ENCODE measurements around the gene NUFIP2.
"Not testable (repeated sequence)": the region's sequence is repeated elsewhere in the genome, so short reads cannot be mapped to it uniquely, and the experiment has no call there.

Gene NUFIP2

DNA sequence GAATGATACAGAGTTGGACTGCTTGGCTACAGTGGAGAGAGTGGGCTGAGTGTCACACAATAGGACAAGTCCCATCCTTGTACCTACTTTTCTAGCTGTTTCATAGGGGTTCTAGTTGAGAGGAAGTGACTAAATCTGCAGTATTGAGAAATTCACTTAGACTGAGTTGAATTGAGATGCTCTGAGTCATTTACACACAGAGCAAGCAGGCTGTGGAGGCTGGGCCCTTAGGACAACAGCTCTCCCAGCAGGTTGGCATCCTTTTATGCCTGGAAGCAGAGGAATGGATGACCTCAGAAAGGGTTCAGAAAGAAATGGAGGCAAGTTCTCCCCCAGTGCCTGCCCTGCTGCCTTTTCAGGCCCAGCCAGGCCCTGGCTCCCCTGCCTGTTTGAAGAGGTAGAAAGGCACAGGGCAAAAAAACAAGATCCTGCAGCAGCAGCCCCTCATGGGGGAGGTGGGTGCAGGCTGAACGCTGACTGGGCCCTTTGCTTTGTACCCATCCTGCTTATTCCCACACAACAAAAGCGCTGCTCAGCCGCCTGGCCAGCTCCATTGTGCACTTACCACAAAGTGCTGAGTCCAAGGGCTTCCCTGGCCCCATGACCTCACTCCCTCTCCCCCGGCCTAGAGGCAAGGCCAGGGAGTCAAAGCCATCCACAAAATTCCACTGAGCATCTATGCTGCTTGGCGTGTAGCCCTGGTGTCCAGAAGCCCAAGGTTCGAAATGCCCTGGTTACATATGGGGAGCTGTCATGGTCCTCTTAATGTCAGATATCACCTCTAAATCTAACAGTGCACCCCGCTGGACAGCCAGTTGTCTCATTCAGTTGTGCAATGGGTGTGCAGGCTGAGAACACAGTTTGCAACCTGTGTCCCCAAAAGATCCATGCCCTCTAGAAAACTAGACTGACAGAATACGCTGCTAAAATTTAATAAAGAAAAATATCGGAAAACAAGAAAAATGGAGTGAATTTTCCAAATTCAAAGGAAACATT lies 52.7 kb downstream of the NUFIP2 start:
- in situ Hi-C loops (cut with HindIII; ENCODE audit: low sequenced_read_pairs) = no loop called here

DNA sequence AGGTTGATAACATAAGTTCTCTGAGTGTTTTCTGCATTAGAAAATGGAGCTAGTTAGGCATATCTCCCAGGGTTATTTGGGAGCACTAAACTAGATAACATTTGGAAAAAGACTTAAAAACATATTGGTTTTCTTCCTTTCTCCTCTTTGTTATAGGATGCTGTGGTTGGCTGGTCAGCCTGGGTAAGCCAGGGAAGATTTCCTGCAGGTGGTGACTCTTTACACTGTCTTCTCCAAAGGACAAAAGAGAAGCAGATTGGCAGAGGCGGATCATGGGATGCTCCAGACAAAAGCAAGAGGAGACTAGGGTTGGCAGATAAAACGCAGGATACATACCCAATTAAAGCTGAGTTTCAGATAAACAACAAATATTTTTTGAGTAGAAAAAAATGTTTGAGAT lies 53.5 kb downstream of the NUFIP2 start:
- in situ Hi-C loops (cut with HindIII; ENCODE audit: low sequenced_read_pairs) = no loop called here

DNA sequence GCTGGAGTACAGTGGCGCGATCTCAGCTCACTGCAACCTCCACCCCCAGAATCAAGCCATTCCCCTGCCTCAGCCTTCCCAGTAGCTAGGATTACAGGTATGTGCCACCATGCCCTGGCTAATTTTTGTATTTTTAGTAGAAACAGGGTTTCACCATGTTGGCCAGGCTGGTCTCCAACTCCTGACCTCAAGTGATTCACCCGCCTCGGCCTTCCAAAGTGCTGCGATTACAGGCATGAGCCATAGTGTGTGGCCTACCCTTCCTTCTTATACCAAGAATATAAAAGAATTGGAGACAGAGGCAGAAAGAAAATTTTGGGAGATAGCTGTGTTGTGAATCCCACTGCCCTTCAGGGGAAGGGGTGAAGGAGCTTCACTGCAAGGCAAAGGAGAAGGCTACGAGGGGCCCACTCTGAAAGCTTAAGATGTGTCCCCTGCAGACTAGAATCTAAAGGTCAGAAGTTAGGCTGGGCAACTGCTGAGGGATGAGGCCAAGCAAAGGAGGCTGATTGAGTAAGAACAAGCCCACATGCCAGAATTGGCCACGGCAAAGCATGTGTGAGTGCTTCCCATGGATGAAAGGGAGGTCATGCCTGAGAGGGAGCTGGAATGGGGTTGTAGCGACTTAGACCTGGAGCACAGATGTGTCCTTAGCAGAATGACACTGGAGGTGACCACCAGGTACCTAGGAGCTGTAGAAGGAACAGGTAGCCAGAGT lies 55.7 kb downstream of the NUFIP2 start:
- in situ Hi-C loops (cut with HindIII; ENCODE audit: low sequenced_read_pairs) = no loop called here

DNA sequence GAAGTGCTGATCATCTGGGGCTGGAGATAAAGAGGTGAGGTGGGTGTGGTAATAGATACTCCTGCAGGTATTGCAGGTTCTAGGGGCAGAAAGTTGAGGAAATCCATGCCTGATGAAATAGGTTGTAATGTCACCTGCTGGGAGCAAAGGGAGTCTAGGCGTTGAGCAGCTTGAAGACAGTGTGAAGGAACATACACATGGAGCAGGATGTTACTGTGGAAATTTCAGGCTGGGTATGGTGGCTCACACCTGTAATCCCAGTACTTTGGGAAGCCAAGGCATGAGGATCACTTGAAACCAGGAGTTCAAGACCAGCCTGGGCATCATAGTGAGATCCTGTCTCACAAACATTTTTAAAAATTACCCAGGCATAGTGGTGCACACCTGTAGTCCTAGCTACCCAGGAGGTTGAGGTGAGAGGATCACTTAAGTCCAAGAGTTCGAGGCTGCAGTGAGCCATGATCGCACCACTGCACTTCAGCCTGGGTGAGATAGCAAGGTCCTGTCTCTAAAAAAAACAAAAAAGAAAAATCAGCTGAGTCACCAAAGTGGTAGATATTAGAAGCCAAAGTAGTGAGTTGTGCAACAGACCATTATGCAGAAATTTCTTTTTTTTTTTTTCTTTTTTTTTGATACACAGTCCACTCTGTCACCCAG lies 56.3 kb downstream of the NUFIP2 start:
- in situ Hi-C loops (cut with HindIII; ENCODE audit: low sequenced_read_pairs) = no loop called here

DNA sequence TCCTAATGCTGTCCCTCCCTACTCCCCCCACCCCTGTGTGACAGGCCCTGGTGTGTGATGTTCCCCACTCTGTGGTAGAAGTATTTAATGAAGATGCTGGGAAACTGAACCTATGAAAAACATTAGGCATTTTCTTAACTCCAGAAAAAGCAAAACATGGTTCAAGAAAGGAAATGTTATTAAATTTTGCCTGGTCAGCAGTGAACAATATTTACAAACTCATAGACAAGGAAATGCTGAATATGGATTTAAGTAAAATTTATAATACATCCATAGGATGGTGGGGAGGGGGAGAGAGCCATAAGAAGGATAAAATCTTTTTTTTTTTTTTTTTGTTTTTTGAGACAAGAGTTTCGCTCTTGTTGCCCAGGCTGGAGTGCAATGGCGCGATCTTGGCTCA lies 58.0 kb downstream of the NUFIP2 start:
- in situ Hi-C loops (cut with HindIII; ENCODE audit: low sequenced_read_pairs) = no loop called here

DNA sequence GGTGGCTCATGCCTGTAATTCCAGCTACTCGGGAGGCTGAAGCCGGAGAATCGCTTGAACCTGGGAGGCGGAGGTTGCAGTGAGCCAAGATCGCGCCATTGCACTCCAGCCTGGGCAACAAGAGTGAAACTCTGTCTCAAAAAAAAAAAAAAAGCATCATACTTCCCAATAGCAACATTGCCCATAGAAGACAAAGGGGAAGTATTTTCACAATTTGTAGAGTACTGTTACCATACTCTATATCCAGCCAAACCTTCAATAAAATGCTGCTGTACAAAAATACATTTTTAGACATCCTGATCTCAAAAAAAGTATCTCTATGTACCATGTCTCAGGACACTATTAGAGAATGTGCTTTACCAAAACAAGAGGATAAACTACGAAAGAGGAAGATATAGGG lies 59.0 kb downstream of the NUFIP2 start:
- in situ Hi-C loops (cut with HindIII; ENCODE audit: low sequenced_read_pairs) = not testable (repeated sequence)

DNA sequence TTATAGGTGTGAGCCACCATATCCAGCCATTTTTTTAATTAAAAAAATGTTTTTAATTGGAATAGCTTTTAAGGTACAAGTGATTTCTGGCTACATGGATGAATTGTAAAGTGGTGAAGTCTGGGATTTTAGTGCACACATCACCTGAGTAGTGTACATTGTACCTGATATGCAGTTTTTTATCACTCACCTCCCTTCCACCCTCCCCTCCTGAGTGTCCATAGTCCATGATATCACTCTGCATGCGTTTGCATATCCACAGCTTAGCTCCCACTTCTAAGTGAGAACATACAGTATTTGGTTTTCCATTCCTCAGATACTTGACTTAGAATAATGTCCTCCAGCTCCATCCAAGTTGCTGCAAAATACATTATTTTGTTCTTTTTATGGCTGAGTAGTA lies 60.6 kb downstream of the NUFIP2 start:
- in situ Hi-C loops (cut with HindIII; ENCODE audit: low sequenced_read_pairs) = no loop called here

DNA sequence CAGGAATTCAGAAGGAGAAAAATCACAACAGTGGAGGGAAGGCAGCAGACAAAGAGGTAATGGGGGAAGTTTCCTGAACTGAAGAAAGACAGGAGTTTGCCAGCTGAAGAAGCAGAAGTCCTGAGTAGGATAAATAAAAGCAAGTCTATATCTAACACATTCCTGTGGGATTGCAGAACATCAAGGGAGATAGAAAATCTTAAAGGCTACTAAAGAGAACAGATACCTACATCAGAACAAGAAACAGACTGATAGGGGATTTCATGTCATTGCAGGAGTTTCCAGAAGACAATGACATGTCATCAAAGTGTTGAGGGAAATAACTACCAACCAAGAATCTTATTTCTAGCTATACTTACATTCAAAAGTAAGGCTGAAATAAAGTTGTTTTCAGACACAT lies 68.6 kb downstream of the NUFIP2 start:
- in situ Hi-C loops (cut with HindIII; ENCODE audit: low sequenced_read_pairs) = no loop called here

DNA sequence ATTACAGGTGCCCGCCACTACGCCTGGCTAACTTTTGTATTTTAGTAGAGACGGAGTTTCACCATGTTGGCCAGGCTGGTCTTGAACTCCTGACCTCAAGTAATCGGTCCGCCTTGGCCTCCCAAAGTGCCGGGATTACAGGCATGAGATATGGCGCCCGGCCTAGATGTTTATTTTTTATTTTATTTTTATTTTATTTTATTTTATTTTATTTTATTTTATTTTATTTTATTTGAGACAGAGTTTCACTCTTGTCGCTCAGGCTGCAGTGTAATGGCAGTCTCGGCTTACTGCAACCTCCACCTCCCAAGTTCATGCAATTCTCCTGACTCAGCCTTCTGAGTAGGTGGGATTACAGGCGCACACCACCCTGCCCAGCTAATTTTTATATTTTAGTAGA lies 72.6 kb downstream of the NUFIP2 start:
- in situ Hi-C loops (cut with HindIII; ENCODE audit: low sequenced_read_pairs) = not testable (repeated sequence)

DNA sequence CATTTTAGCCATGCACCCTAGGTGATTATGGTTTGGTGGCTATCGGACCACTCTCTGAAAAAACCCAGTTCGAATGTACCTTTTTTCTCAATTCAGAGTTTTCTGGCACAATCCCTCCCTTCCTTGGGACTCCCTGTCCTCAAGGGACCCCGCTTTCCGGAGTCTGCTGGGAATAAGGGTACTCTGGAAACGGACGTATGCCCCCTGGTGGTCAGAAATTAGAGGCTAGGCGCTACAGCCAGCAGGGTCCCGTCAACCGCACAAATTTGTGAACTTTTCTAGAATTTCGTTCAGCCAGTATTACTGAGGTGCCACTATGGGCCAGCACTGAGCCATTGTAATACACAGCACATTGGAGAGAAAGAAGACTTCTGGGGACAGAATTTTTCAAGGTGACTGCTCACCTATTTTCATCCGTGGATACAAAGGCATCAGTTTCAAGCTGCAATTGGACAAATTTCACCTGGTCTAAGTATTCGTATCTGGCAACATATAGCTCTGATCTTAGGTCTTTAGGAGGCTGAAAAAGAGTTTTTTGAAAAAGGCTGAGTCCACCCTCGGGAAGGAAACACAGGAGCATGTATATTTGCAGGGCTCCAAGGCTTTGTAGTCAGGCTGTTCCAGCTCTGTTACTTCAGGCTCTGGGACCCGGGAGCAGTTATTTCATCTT lies 74.4 kb downstream of the NUFIP2 start:
- in situ Hi-C loops (cut with HindIII; ENCODE audit: low sequenced_read_pairs) = no loop called here

DNA sequence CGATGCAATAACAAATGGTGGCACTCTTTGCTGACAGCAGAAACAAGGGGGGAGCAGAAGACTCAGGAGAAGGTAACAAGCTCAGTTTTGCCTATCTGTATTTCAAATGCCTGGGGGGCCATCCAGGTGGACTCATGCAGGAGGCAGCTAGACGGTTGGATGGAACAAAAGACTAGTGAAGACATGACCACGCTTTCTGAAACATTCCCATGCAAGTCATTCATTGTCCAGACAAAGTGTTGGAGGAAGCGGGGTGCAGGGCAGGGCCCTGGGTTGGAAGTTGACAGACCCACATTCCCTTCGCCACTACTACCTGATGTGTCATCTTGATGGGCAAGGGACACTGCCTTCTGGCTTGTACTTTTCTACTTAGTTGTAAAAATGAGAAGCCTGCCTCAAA lies 77.1 kb downstream of the NUFIP2 start:
- in situ Hi-C loops (cut with HindIII; ENCODE audit: low sequenced_read_pairs) = no loop called here

DNA sequence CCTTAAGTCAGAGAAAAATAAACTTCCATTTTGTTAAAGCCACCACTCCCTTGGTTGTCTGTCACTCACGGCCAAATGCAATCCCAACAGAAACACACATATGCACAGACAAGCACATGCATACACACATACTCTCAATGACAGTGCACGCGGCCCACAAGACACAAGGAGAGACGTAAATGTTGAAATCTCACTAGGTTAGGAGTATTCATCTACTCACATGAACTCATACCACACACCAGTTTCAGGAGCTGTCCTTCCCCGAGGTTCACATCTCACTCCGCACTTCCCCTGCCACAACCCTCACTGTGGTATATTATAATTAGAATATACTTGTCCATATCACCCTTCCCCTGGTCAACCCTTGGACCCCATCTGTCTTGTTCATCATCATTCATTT lies 77.8 kb downstream of the NUFIP2 start:
- in situ Hi-C loops (cut with HindIII; ENCODE audit: low sequenced_read_pairs) = no loop called here

DNA sequence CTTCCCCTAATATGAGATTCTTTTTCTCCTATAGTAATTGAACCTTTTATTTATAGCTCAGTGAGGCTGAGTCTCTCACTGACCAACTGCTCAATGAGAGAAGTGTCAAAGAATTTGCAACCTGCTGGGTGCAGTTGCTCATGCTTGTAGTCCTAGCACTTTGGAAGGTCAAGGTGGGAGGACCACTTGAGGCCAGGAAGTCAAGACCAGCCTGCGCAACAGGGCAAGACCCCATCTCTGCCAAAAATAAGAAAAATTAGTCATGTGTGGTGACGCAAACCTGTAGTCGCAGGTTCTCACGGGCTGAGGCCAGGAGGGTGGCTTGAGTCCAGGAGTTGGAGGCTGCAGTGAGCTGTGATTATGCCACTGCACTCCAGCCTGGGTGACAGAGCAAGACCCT lies 78.2 kb downstream of the NUFIP2 start:
- in situ Hi-C loops (cut with HindIII; ENCODE audit: low sequenced_read_pairs) = no loop called here

DNA sequence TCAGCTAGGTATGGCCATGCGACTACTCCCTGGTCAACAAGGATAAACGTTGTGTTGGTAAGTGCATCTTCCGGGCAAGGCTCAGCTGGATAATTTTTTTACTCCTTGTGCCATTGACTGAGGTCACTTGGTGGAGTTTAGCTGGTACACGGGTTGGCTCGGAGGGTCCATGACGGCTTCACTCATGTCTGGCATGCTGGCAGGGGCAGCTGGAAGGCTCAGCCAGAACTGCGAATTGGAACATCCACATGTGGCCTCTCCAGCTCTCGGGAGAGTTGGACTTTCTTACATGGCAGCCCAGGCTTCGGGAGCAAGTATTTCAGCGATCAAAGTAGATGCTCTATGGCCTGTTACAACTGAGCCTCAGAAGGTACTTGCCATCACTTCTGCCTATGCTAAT lies 78.8 kb downstream of the NUFIP2 start:
- in situ Hi-C loops (cut with HindIII; ENCODE audit: low sequenced_read_pairs) = no loop called here

DNA sequence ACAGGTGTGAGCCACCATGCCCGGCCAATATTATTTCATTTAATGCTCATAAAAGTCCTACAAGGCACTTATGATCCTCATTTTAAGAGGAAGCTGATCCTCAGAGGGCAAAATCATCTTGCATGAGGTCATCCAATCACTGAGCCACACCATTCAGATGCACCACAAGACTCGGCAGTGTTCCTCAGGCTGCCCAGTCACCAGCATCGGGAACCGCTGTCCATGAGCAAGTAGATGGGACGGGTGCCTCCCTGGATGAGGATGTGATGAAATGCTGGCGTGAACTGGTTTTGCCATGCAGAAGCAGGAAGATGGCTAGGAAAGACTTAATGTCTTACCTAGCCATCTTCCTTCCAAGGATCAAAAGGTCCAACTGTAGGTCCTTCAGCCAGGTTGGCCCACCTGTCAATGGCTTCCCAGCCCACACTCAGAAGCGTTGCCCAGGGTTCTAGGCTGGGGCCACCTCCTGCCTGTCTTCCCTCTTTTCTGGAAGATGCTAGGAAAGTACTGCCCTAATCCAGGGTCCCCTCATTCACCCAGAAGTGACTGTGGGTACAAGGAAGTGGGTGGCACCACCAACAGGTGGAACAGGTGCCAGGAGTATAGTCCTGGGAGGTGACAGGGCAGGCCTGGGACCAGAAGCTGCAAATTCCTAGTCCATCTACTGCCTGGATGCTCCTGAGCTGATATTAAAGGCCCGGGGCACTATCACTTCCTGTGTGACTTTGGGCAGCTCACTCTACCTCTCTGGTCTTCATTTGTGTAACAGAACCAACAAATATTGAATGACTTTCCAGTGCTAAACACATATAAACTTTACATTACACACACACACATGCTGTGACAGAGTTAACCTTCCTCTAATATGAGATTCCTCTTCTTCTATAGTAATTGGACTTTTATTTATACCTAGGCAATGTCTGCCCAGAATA lies 79.5 kb downstream of the NUFIP2 start:
- in situ Hi-C loops (cut with HindIII; ENCODE audit: low sequenced_read_pairs) = no loop called here

DNA sequence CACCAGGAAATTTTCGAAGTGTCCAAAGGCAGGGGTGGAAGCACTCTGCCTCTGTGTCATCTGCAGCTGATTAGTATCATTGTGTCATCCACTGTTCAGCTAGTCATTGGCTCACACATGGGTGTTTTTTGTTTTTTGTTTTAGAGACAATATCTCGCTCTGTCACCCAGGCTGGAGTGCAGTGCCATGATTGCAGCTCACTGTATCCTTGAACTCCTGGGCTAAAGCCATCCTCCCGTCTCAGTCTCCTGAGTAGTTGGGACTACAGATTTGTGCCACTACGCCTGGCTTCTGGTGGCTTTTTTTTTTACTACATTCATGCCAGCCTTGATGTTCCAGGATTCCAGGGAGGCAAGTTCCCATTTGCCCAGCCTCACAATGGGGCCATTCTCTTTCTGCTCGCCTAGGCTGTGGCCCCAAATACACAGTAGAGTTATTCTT lies 81.2 kb downstream of the NUFIP2 start:
- in situ Hi-C loops (cut with HindIII; ENCODE audit: low sequenced_read_pairs) = no loop called here

DNA sequence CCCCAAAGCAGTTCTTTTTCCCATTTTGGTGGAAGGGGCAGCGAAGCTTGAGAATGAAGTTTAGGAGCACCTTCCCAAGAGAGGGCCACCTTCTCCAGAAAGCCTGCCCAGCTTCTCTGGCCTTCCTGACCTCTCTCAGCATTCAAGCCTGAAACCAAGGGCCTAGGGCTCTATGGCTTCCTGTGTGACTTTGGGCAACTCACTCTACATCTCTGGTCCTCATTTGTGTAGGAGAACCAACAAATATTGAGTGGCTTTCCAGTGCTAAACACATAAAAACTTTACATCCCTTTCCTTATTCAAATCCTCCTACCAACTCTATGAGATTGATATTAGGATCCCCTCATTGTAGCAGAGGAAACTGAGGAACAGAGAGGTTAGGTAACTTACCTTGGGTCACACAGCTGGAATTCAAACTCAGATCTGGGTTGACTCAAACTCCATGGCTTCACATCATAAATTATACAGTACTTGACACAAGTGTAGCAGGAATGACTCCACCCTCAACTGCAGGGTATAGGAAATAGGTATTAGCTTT lies 81.8 kb downstream of the NUFIP2 start:
- in situ Hi-C loops (cut with HindIII; ENCODE audit: low sequenced_read_pairs) = no loop called here

DNA sequence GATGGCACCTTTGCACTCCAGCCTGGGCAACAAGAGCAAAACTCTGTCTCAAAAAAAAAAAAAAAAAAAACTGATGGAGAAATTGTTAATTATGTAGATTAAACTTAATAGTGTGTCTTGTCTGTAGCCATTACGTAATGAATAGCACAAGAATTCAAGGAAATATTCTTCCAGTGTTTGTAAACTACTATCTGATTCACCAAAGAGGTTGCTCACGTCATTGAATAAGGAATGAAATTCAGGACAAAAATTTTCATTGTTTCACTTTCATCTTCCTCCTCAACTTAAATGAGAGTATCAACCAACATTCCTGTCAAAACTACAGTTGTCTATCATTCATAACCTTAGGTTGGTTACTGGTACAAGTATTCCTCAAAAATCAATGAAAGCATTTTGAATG lies 83.1 kb downstream of the NUFIP2 start:
- in situ Hi-C loops (cut with HindIII; ENCODE audit: low sequenced_read_pairs) = no loop called here

DNA sequence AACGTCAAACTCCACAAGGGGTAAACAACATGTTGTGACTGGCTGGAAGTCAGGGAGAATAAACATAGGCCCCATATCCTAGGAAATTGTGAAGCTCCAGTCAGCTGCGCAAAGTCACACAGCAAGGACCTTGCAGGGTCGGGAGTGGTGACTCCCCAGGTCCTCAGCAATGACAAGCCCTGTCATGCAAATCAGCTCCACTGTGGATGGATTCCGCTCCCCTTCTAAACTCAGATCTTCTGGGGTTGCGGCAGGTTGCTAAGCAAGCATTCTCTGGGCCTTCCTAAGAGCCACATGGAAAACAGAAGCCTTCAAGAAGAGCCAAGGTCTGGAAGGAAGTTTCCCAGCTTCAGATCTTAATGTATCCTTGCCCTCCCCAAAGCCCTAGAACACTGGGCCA lies 84.9 kb downstream of the NUFIP2 start:
- in situ Hi-C loops (cut with HindIII; ENCODE audit: low sequenced_read_pairs) = no loop called here

DNA sequence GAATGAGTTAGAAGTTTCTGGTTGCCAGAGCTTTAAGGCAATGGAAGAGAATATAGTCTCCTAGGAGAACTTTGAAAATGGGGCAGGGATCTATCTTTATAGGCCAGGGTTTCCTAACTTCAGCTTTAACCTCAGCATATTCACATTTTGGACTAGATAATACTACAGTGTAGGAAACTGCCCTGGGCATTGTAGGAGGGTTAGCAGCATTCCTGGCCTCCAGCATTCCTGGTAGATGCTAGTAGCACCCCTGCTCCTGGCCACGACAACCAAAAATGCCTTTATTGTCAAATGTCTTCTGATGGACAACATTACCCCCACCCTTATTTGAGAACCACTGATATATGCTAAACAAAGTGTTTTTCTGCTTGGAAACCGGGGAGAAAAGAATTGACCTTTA lies 86.0 kb downstream of the NUFIP2 start:
- in situ Hi-C loops (cut with HindIII; ENCODE audit: low sequenced_read_pairs) = no loop called here

Data from DLD1 (cell line).